K562 (cell line): ENCODE measurements around the gene ATRIP. TPM values are rescaled to one million over a fixed set of nuclear protein-coding genes. Genes with fewer than 3 reads are reported as not detected.

ENCODE experiments used
- ATAC-seq: fragments of 200-7000 bp; cut with Tn5 transposase; 3 replicates; pipeline ENCODE4 v1.9.1; 2020; ENCODE audit warnings: moderate library complexity
- BruUV-seq: library from RNA; stranded (reverse); fragments of 400-500 nt; replicated peaks from 2 replicates; lab custom pipeline; 2021; lab: Mats Ljungman, UMichigan
- CTCF ChIA-PET: fragments of 300-600 bp; formaldehyde crosslinking; extraction: SDS; loops from one replicate; lab custom pipeline; 2021; ENCODE audit warnings: low intra/inter-chr PET ratio; lab: Yijun Ruan, JAX
- POLR2A ChIA-PET: fragments of 300-600, 350-650 bp; sonication (Branson Sonifier 250); formaldehyde crosslinking; extraction: SDS; loops from one replicate; lab custom pipeline; 2021; ENCODE audit warnings: antibody characterized with exemption, inconsistent platforms; lab: Yijun Ruan, JAX
- DNase-seq, 4 experiments: peaks; one replicate each; pipeline versions ENCODE4 v3.0.0 to v3.0.0-alpha.2; 2011 to 2018; ENCODE audit warnings: low spot score in 3 of 4, mixed read lengths in 3 of 4; ENCODE audit errors: extremely low read depth in 1 of 4
- FAIRE-seq: peaks from 2 replicates; lab custom pipeline; 2011; peaks lifted over from hg19 to GRCh38; lab: Jason Lieb, UNC
- H2AFZ ChIP-seq: 2 replicates; pipeline ENCODE4 v1.6.0; 2011; ENCODE audit warnings: low read depth, low read length, control low read depth, inconsistent platforms
- H3K27ac ChIP-seq: fragments of 200-600 bp; 3 replicates; pipeline ENCODE4 v1.8.0; 2011; ENCODE audit warnings: low read depth, mild to moderate bottlenecking, control low read depth, inconsistent platforms, low read length, moderate library complexity, mixed read lengths; ENCODE audit errors: extremely low read depth
- H3K27me3 ChIP-seq, 2 experiments: fragments of 300-600 bp in 1 of 2; 2 replicates in 1 of 2; 3 replicates in 1 of 2; pipeline versions ENCODE4 v1.6.0 to v1.8.0; 2011; ENCODE audit warnings: inconsistent platforms in 2 of 2, low read length in 2 of 2, mild to moderate bottlenecking in 1 of 2, mixed read lengths in 1 of 2, moderate library complexity in 1 of 2; ENCODE audit not compliant: control insufficient read depth in 2 of 2, insufficient read depth in 2 of 2
- H3K36me3 ChIP-seq: fragments of 300-600 bp; 3 replicates; pipeline ENCODE4 v1.8.0; 2011; ENCODE audit warnings: mild to moderate bottlenecking, low read length, inconsistent platforms; ENCODE audit not compliant: control insufficient read depth, insufficient read depth
- H3K4me1 ChIP-seq, 2 experiments: fragments of 200-600 bp in 1 of 2; replicated peaks in 1 of 2; 2 replicates in 1 of 2; 3 replicates in 1 of 2; pipeline versions ENCODE4 v1.5.1 to v1.8.0; 2011; ENCODE audit warnings: inconsistent platforms in 2 of 2, low read length in 2 of 2, mild to moderate bottlenecking in 1 of 2, mixed read lengths in 1 of 2, moderate library complexity in 1 of 2; ENCODE audit not compliant: control insufficient read depth in 2 of 2, insufficient read depth in 2 of 2
- H3K4me2 ChIP-seq: 2 replicates; pipeline ENCODE4 v1.6.1; 2011; ENCODE audit warnings: low read length, control low read depth, inconsistent platforms, mixed read lengths; ENCODE audit not compliant: insufficient read depth
- H3K4me3 ChIP-seq: fragments of 200-600 bp; sonication (generic), shearing (Covaris generic); 2 replicates; pipeline ENCODE4 v1.5.1; 2016; ENCODE audit warnings: control low read depth, inconsistent platforms
- H3K79me2 ChIP-seq: fragments of 200-600 bp; 3 replicates; pipeline ENCODE4 v1.8.0; 2011; ENCODE audit warnings: low read length, inconsistent platforms; ENCODE audit not compliant: control insufficient read depth, insufficient read depth
- H3K9ac ChIP-seq, 2 experiments: 2 replicates each; pipeline versions ENCODE4 v1.6.0 to v1.6.1; 2011; ENCODE audit warnings: low read depth in 2 of 2, low read length in 2 of 2, control low read depth in 1 of 2, inconsistent platforms in 1 of 2, mild to moderate bottlenecking in 1 of 2, mixed read lengths in 1 of 2; ENCODE audit not compliant: insufficient read depth in 1 of 2
- H3K9me1 ChIP-seq: one replicate; pipeline ENCODE4 v1.6.0; 2011; ENCODE audit warnings: inconsistent platforms, mild to moderate bottlenecking, low read length, moderate library complexity; ENCODE audit not compliant: control insufficient read depth, insufficient read depth
- H3K9me3 ChIP-seq: replicated peaks from 2 replicates; pipeline ENCODE4 v1.5.1; 2011; ENCODE audit warnings: low read depth, low read length, inconsistent platforms; ENCODE audit not compliant: control insufficient read depth, insufficient read depth
- H4K20me1 ChIP-seq: replicated peaks from 2 replicates; pipeline ENCODE4 v1.6.1; 2011; ENCODE audit warnings: low read length, inconsistent platforms, mixed read lengths; ENCODE audit not compliant: control insufficient read depth, insufficient read depth
- CBX3 ChIP-seq, 2 experiments: IDR thresholded peaks; 1 replicate in 1 of 2; 2 replicates in 1 of 2; pipeline ENCODE4 v1.6.1; 2012; ENCODE audit warnings: inconsistent platforms in 2 of 2, low read length in 2 of 2, borderline replicate concordance in 1 of 2, control low read depth in 1 of 2
- CTCF ChIP-seq, 3 experiments: IDR thresholded peaks in 2 of 3; conservative IDR thresholded peaks in 1 of 3; 2 replicates each; pipeline ENCODE4 v1.5.1; 2011 to 2012; ENCODE audit warnings: low read length in 3 of 3, mild to moderate bottlenecking in 3 of 3, control low read depth in 2 of 3, improper control_type of control experiment in 1 of 3, inconsistent platforms in 1 of 3, low read depth in 1 of 3, mixed read lengths in 1 of 3, moderate library complexity in 1 of 3; ENCODE audit not compliant: insufficient read depth in 2 of 3
- DPF2 ChIP-seq: fragments of 450-650 bp; IDR thresholded peaks from 2 replicates; pipeline ENCODE4 v1.6.1; 2016
- ELF1 ChIP-seq: fragments of 200-800 bp; sonication (Bioruptor generic); IDR thresholded peaks from 2 replicates; pipeline ENCODE4 v1.6.1; 2016; ENCODE audit warnings: missing genetic modification characterization, missing compliant biosample characterization
- FOSL1 ChIP-seq: fragments of 200-800 bp; sonication (Bioruptor generic); conservative IDR thresholded peaks from 2 replicates; pipeline ENCODE4 v1.6.1; 2016; ENCODE audit warnings: missing genetic modification characterization, missing compliant biosample characterization
- JUND ChIP-seq, 2 experiments: IDR thresholded peaks; 2 replicates in 1 of 2; 3 replicates in 1 of 2; pipeline ENCODE4 v1.6.1; 2011; ENCODE audit warnings: borderline replicate concordance in 2 of 2, low read depth in 2 of 2, low read length in 2 of 2, improper control_type of control experiment in 1 of 2, missing biosample characterization in 1 of 2, missing genetic modification characterization in 1 of 2, missing genetic modification reagents in 1 of 2
- L3MBTL2 ChIP-seq: fragments of 450-650 bp; IDR thresholded peaks from 2 replicates; pipeline ENCODE4 v1.6.1; 2016; ENCODE audit warnings: mild to moderate bottlenecking, moderate library complexity
- POLR2H ChIP-seq: IDR thresholded peaks from 2 replicates; pipeline ENCODE4 v1.6.1; 2016; ENCODE audit warnings: missing genetic modification characterization, low read depth, mild to moderate bottlenecking, control low read depth, missing compliant biosample characterization, moderate library complexity
- RFX1 ChIP-seq: fragments of 450-650 bp; IDR thresholded peaks from 2 replicates; pipeline ENCODE4 v1.6.1; 2016; ENCODE audit warnings: mild to moderate bottlenecking, moderate library complexity
- SFPQ ChIP-seq: fragments of 200-400 bp; formaldehyde crosslinking; IDR thresholded peaks from 2 replicates; pipeline ENCODE4 v1.6.1; 2017; ENCODE audit warnings: mild to moderate bottlenecking, low read depth, low read length, moderate library complexity
- ZNF134 ChIP-seq: fragments of 250-450 bp; sonication (Bioruptor Pico); conservative IDR thresholded peaks from 2 replicates; pipeline ENCODE4 v1.4.0; 2020
- ZNF41 ChIP-seq: fragments of 250-450 bp; sonication (Bioruptor Pico); conservative IDR thresholded peaks from 2 replicates; pipeline ENCODE4 v1.4.0; 2020; ENCODE audit warnings: mild to moderate bottlenecking
- ZNF511 ChIP-seq: sonication (generic); formaldehyde crosslinking; IDR thresholded peaks from 2 replicates; pipeline ENCODE4 v1.8.0; 2022; ENCODE audit warnings: mild to moderate bottlenecking, missing genetic modification reagents
- WGBS: fragments of 100-300 bp; shearing (Covaris generic); methylation state at CpG from one replicate; pipeline ENCODE4 v1.1.6; 2016; ENCODE audit warnings: low coverage, mixed read lengths; ENCODE audit not compliant: insufficient coverage; ENCODE audit errors: missing lambda C conversion rate; 5-methylcytosine and 5-hydroxymethylcytosine counted together
- in situ Hi-C: fragments of 300-500 bp; cut with MboI; formaldehyde crosslinking; loops from 4 replicates; pipeline ENCODE4 v1.15.0; 2018; ENCODE audit warnings: inconsistent platforms, mixed read lengths
- intact Hi-C: fragments of 100-400 bp; cut with micrococcal nuclease; formaldehyde crosslinking; loops from 2 replicates; pipeline ENCODE4 v1.14.2; 2022
- polyA plus RNA-seq, 8 experiments: library from polyadenylated mRNA; depleted of rRNA in 4 of 8; stranded (reverse) in 5 of 8; unstranded in 3 of 8; fragments of >200 nt; fragmentation: Nextera tagmentation in 2 of 8; fragmentation: Illumina TruSeq in 1 of 8; extraction: Ambion mirVana in 2 of 8; extraction: Trizol in 1 of 8; gene quantifications; 2 replicates each; pipeline versions ENCODE4 v1.2.1 to v1.2.3, GENCODE V29; 2011 to 2014; ENCODE audit warnings: inconsistent platforms in 1 of 8, missing spikeins in 1 of 8
- total RNA-seq, 7 experiments: library from RNA; depleted of rRNA in 6 of 7; stranded (reverse); fragments of >200 nt in 6 of 7; fragmentation: Illumina TruSeq in 2 of 7; extraction: Trizol in 2 of 7; gene quantifications; 2 replicates each; pipeline versions ENCODE4 v1.2.1 to v1.2.3, GENCODE V29; 2011 to 2021; ENCODE audit warnings: low replicate concordance in 1 of 7
- TF ChIP-seq, protein P1 (sequence below): fragments of 450-650 bp; IDR thresholded peaks from 2 replicates; pipeline ENCODE4 v1.6.1; 2017; ENCODE audit warnings: antibody characterized with exemption

Gene ATRIP
- total and polyA plus RNA-seq, 9 of the 15 experiments (the other 6 are each of a cell fraction or from before 2014, with no cell fraction given) = 1.7 to 15.7 (median 10.5) TPM

DNA sequence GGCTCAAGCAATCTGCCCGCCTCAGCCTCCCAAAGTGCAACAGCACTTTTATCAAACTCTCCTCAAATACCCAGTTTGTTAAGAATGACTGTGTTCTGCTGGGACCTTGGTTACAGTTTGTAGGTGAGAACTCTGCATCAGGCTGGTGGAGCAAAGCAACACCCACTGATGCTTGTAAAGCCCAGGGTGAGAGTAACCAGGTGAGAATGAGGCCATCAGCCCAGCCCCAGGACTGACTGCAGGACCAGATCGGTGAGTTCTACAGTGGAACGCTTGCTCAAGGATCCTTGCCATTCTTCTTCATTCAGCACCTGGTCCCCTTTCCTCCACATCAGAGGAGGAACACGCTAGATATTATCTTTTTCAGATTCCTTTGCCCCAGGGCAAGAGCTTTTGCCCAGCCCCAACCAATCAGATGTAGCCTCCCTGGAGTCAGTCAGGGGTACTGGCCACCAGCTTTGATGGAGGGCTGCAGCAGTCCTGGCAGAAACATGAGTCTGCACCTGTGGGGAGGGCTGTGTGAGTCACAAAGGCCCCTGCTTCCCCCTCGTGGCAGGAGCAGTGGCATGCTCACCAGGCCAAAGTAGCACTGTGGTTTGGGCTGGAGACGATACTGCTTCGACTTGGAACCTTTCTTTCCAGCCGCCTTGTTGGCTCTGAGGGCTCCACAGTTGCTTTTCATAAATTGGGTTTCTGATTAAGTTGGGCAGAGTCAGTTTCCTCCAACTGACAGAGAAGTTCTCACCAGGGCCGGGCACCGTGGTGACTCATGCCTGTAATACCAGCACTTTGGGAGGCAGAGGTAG, 60.9 kb downstream of the ATRIP start:
- no peak overlapping the region for H3K27ac ChIP-seq
- H3K4me3 ChIP-seq = no peak overlapping the region
- intact Hi-C loops (loop anchor here (1.0 to 10.0 kb wide), 4 partner anchors 35 to 103 kb away; no protein-coding TSS in a partner anchor), in situ Hi-C loops (no loop called here)
- H3K36me3 ChIP-seq = no peaks in the 10 kb centered on the region
- BruUV-seq = no TSS peak
- H2AFZ ChIP-seq = no peak overlapping the region
- CTCF ChIA-PET = no interaction called here
- POLR2A ChIA-PET = interaction anchor here (0.6 kb wide), 1 partner anchor 35 kb away, joined by 4 read pairs; no protein-coding TSS in a partner anchor
- peak; percentile 31 to 65 (median 50) for DNase-seq
- no peaks in the 10 kb centered on the region for H3K79me2 ChIP-seq
- peak; percentile 67 for FAIRE-seq
- H3K4me2 ChIP-seq = no peak overlapping the region
- peaks cover 6 to 27% of the 10 kb centered on the region in 2 experiments; a peak in 4 of 5 replicates for H3K4me1 ChIP-seq
- no peaks in the 10 kb centered on the region for H3K27me3 ChIP-seq
- H3K9me3 ChIP-seq = no peaks in the 10 kb centered on the region
- peak; percentile 85 for ATAC-seq
- H4K20me1 ChIP-seq = no peaks in the 10 kb centered on the region
- peak overlapping the region in 1 of 2 experiments; percentile 26; a peak in 1 of 4 replicates for H3K9ac ChIP-seq
- 33% methylated on average over 8 of the region's 10 CpGs for WGBS
- H3K9me1 ChIP-seq = no peaks in the 10 kb centered on the region
- TF ChIP-seq, protein P1, sequence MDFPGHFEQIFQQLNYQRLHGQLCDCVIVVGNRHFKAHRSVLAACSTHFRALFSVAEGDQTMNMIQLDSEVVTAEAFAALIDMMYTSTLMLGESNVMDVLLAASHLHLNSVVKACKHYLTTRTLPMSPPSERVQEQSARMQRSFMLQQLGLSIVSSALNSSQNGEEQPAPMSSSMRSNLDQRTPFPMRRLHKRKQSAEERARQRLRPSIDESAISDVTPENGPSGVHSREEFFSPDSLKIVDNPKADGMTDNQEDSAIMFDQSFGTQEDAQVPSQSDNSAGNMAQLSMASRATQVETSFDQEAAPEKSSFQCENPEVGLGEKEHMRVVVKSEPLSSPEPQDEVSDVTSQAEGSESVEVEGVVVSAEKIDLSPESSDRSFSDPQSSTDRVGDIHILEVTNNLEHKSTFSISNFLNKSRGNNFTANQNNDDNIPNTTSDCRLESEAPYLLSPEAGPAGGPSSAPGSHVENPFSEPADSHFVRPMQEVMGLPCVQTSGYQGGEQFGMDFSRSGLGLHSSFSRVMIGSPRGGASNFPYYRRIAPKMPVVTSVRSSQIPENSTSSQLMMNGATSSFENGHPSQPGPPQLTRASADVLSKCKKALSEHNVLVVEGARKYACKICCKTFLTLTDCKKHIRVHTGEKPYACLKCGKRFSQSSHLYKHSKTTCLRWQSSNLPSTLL = no peak
- TF ChIP-seq RFX1 (no peak), ZNF511 (CRISPR knock-in tag) (no peak), ZNF41 (no peak), JUND (IDR thresholded peaks at IDR 0.05; ENCODE audit: borderline replicate concordance, low read depth, low read length) (0 out of 2 replicates have a peak, but pooled peaks have one; percentile 44), JUND (tag; IDR thresholded peaks at IDR 0.05; ENCODE audit: borderline replicate concordance, low read depth, low read length) (0 out of 3 replicates have a peak, but pooled peaks have one; percentile 23), L3MBTL2 (no peak), POLR2H (tag) (no peak), ZNF134 (CRISPR knock-in tag) (no peak), CTCF (IDR thresholded peaks at IDR 0.05 in 2 of 3, conservative IDR thresholded peaks at IDR 0.05 in 1 of 3; ENCODE audit: insufficient read depth in 2 of 3, low read depth in 1 of 3, low read length in 3 of 3) (peak; percentile 69 to 75 (median 72)), SFPQ (no peak), CBX3 (IDR thresholded peaks at IDR 0.05; ENCODE audit: borderline replicate concordance in 1 of 2, low read length in 2 of 2) (no peak), FOSL1 (tag) (peak; percentile 52), DPF2 (no peak), ELF1 (tag) (no peak)
